Activated naive CD4-positive, alpha-beta T cell treated with anti-CD3 and anti-CD28 coated beads for 36 hours (primary cell): ENCODE results near the gene CTXND2. TPM values are rescaled to one million over a fixed set of nuclear protein-coding genes. Genes with fewer than 3 reads are reported as not detected.
"Not testable (repeated sequence)": the region's sequence is repeated elsewhere in the genome, so short reads cannot be mapped to it uniquely, and the experiment has no call there.

Source experiments
- CTCF ChIA-PET: fragments of 350-600 bp; sonication (Branson Sonifier 250); formaldehyde crosslinking; loops from one replicate; lab custom pipeline; 2021; ENCODE audit warnings: antibody characterized with exemption; lab: Charles Lee
- DNase-seq: peaks from one replicate; pipeline ENCODE4 v3.0.0-alpha.2; 2020
- H3K27ac Mint-ChIP-seq: one replicate; pipeline ENCODE4 v1.8.0; 2021; ENCODE audit warnings: mild to moderate bottlenecking, mixed read lengths
- H3K27me3 Mint-ChIP-seq: one replicate; pipeline ENCODE4 v1.8.0; 2021; ENCODE audit warnings: low read depth, mixed read lengths
- H3K36me3 Mint-ChIP-seq: one replicate; pipeline ENCODE4 v1.8.0; 2021; ENCODE audit warnings: low read depth, mixed read lengths
- H3K4me1 Mint-ChIP-seq: one replicate; pipeline ENCODE4 v1.8.0; 2021; ENCODE audit warnings: low read depth, mixed read lengths
- H3K4me3 Mint-ChIP-seq: one replicate; pipeline ENCODE4 v1.8.0; 2021; ENCODE audit warnings: mild to moderate bottlenecking, moderate library complexity, mixed read lengths
- H3K9me3 Mint-ChIP-seq: one replicate; pipeline ENCODE4 v1.8.0; 2021; ENCODE audit warnings: mixed read lengths
- intact Hi-C: fragments of 100-400 bp; cut with micrococcal nuclease; formaldehyde crosslinking; loops from one replicate; pipeline ENCODE4 v1.15.1; 2023
- total RNA-seq, 2 experiments: library from RNA; stranded (reverse); gene quantifications; one replicate each; pipeline ENCODE4 v1.2.3, GENCODE V29; 2021

Gene CTXND2
- total RNA-seq, 2 experiments from 2014 or later, result not detected

DNA sequence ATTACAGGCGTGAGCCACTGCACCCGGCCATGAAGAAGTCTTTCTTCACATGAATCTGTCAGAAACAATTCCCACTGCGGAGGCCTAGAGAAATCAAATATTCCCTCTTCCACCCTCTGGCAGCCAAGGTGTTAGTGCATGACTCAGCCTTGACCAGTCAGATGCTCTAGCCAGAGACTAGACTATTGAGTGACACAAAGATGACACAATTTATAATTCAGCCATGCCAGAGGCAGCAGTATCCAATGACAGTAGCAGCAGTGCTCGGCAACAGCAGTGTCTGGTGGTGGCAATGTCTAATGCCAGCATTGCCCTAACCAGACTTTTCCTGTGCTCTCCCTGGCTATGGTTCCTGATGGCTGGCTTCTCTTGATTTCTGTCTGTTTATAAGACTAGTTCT is 8.7 kb downstream of the CTXND2 start:
- peaks cover 9% of the 10 kb centered on the region for H3K4me1 Mint-ChIP-seq
- H3K9me3 Mint-ChIP-seq, result no peaks in the 10 kb centered on the region
- H3K27ac Mint-ChIP-seq, result no peak overlapping the region
- H3K27me3 Mint-ChIP-seq, result no peaks in the 10 kb centered on the region
- no peak for DNase-seq
- no peaks in the 10 kb centered on the region for H3K36me3 Mint-ChIP-seq
- H3K4me3 Mint-ChIP-seq, result no peak overlapping the region
- CTCF ChIA-PET, result no interaction called here
- intact Hi-C loops, result no loop called here

DNA sequence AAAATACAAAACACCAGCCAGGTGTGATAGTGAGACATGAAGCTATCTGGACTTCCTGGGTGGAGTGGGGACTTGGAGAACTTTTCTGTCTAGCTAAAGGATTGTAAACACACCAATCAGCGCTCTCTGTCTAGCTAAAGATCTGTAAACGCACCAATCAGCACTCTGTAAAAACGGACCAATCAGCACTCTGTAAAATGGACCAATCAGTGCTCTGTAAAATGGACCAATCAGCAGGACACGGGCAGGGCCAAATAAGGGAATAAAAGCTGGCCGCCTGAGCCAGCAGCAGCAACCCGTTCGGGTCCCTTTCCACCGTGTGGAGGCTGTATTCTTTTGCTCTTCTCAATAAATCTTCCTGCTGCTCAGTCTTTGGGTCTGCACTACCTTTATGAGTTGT is 12.9 kb downstream of the CTXND2 start:
- H3K9me3 Mint-ChIP-seq, intact Hi-C loops, H3K4me1 Mint-ChIP-seq, DNase-seq, CTCF ChIA-PET, H3K4me3 Mint-ChIP-seq, H3K27me3 Mint-ChIP-seq, H3K27ac Mint-ChIP-seq, H3K36me3 Mint-ChIP-seq: not testable (repeated sequence)

DNA sequence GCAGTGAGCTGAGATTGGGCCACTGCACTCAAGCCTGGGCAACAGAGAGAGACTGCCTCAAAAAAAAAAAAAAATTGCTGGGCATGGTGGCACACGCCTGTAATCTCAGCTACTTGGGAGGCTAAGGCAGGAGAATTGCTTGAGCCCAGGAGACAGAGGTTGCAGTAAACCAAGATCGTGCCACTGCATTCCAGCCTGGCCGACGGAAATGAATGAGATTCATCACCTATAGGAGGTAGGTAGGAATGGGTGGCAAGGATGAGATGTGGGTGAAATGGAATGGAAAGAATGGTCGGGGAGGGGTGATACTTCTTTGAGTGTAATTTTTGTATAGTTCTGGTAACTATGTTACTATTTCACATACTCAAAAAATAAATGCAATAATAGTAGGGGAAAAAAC is 15.4 kb downstream of the CTXND2 start:
- no peaks in the 10 kb centered on the region for H3K27me3 Mint-ChIP-seq
- CTCF ChIA-PET, result no interaction called here
- intact Hi-C loops, result no loop called here
- no peak overlapping the region for H3K4me3 Mint-ChIP-seq
- H3K36me3 Mint-ChIP-seq, result no peaks in the 10 kb centered on the region
- peaks cover 3% of the 10 kb centered on the region for H3K4me1 Mint-ChIP-seq
- no peaks in the 10 kb centered on the region for H3K9me3 Mint-ChIP-seq
- no peak for DNase-seq
- H3K27ac Mint-ChIP-seq, result no peak overlapping the region

DNA sequence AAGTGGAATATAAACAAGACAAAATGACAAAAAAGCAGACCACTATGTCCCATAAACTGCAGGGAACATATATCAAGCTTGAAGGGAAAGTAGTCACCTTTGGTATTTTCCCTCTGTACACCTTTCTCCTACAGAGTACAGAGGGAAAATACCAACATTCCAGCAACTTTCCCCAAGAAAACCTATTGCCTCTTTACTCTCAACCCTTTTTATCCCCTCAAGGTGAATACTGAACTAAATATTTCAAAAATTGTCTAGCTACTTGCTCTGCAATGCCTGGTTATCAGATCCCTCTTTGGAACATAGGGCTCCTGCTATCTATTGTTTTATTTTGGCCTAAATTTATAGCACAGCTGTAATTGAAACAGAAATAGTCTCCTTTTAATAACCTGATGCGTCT is 15.8 kb downstream of the CTXND2 start:
- Mint-ChIP-seq H3K36me3 (no peaks in the 10 kb centered on the region), H3K4me1 (peaks cover 4% of the 10 kb centered on the region), H3K9me3 (no peaks in the 10 kb centered on the region), H3K27me3 (no peaks in the 10 kb centered on the region), H3K27ac (no peak overlapping the region), H3K4me3 (no peak overlapping the region)
- DNase-seq, result no peak
- intact Hi-C loops, result no loop called here
- CTCF ChIA-PET, result interaction anchor here (0.6 kb wide), 1 partner anchor 19 kb away, joined by 7 read pairs; no protein-coding TSS in a partner anchor

DNA sequence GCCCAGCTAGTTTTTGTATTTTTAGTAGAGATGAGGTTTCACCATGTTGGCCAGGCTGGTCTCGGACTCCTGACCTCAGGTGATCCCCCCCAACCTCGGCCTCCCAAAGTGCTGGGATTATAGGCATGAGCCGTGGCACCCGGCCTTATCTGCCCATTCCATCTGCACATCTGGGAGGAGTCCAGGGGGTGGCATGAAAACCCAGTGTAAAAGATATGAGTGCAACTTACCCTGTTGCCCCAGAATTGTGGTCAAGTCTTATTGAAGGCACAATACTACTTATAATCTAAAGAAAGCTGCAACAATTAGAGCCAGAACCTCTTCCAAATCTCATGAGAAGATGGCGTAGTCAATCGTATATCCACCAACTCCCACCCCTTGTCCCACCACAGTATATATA is 18.4 kb downstream of the CTXND2 start:
- no peak overlapping the region for H3K4me3 Mint-ChIP-seq
- H3K9me3 Mint-ChIP-seq, result peaks cover 1% of the 10 kb centered on the region
- H3K4me1 Mint-ChIP-seq, result peaks cover 4% of the 10 kb centered on the region
- CTCF ChIA-PET, result no interaction called here
- no peaks in the 10 kb centered on the region for H3K27me3 Mint-ChIP-seq
- intact Hi-C loops, result no loop called here
- no peak for DNase-seq
- H3K36me3 Mint-ChIP-seq, result no peaks in the 10 kb centered on the region
- H3K27ac Mint-ChIP-seq, result no peak overlapping the region

DNA sequence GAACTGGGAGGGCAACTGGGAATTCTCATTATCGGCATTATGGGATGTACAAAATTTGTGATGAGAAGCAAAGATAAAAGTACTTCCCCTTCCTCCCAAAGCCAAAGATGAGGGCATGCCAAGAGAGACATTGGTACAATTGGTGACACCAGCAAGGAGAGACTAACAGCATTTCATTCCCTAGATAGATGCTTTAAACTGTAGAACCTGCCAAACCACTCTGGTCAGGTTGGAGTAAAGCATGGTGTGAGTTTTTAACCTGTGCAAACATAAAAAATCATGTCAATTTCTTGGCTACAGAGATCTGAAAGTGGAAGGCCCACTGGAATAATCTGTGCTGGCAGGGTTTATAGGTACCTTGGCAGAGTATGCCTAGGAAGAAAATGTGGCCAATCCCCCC is 19.4 kb downstream of the CTXND2 start:
- no peak overlapping the region for H3K4me3 Mint-ChIP-seq
- no peaks in the 10 kb centered on the region for H3K27me3 Mint-ChIP-seq
- peaks cover 1% of the 10 kb centered on the region for H3K9me3 Mint-ChIP-seq
- intact Hi-C loops, result no loop called here
- no peak overlapping the region for H3K27ac Mint-ChIP-seq
- H3K36me3 Mint-ChIP-seq, result no peaks in the 10 kb centered on the region
- peaks cover 4% of the 10 kb centered on the region for H3K4me1 Mint-ChIP-seq
- CTCF ChIA-PET, result interaction anchor here (0.9 to 1.1 kb wide), 2 partner anchors 15 to 16 kb away, joined by 3 read pairs; no protein-coding TSS in a partner anchor
- no peak for DNase-seq

DNA sequence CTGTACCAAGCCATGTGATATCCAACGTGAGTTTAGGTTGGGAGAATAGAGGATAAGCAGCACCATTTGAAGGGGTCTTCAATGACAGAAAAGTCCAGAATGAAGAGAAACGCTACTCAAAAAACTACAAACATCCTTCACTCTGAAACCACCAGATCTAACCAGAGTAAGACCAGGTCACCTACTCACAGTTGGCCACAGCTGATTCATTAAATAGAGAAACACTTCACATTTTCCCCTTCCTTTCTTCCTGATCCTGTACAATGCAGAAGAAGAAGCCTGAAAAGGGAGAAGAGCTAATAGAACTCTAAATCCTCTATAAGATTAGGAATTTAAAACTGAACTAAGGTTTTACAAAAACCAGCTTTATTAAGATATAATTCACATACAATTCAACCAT is 19.9 kb downstream of the CTXND2 start:
- Mint-ChIP-seq H3K27ac (no peak overlapping the region), H3K27me3 (no peaks in the 10 kb centered on the region), H3K4me3 (no peak overlapping the region), H3K9me3 (peaks cover 1% of the 10 kb centered on the region), H3K4me1 (peaks cover 4% of the 10 kb centered on the region), H3K36me3 (no peaks in the 10 kb centered on the region)
- intact Hi-C loops, result no loop called here
- no peak for DNase-seq
- CTCF ChIA-PET, result interaction anchor here (0.9 to 1.1 kb wide), 2 partner anchors 16 kb away, joined by 3 read pairs; no protein-coding TSS in a partner anchor

DNA sequence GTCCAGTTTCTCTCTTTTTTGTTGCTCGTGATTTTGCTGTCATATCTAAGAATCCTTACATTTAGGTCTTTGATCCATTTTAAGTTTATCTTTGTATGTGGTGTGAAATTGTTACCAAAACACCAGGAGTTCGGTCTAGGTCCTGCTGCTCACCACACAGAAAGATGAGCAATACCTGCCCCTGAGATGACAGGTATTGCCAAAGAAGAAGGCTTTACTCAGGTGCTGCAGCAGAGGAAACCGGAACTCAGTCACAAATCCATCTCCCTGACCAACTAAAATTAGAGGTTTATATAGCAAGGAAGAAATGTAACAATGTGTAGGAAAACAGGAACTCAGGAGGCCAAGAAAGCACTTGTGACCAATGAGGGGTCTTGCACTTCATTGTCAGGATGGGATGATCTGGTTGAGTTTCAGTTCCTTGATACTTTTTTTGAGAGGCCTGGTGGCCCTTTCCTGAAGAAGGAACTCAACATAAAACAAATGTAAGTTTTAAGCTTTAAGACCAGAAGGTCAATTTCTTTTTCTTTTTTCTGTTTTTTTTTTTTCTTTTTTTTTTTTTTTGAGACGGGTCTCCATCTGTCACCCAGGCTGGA is 22.7 kb downstream of the CTXND2 start:
- DNase-seq, result no peak
- H3K4me1 Mint-ChIP-seq, result peaks cover 4% of the 10 kb centered on the region
- H3K27me3 Mint-ChIP-seq, result no peaks in the 10 kb centered on the region
- CTCF ChIA-PET, result interaction anchor here (1.0 kb wide), 1 partner anchor 12 kb away, joined by 3 read pairs; no protein-coding TSS in a partner anchor
- peaks cover 1% of the 10 kb centered on the region for H3K9me3 Mint-ChIP-seq
- H3K4me3 Mint-ChIP-seq, result no peak overlapping the region
- no peaks in the 10 kb centered on the region for H3K36me3 Mint-ChIP-seq
- no peak overlapping the region for H3K27ac Mint-ChIP-seq
- intact Hi-C loops, result no loop called here

DNA sequence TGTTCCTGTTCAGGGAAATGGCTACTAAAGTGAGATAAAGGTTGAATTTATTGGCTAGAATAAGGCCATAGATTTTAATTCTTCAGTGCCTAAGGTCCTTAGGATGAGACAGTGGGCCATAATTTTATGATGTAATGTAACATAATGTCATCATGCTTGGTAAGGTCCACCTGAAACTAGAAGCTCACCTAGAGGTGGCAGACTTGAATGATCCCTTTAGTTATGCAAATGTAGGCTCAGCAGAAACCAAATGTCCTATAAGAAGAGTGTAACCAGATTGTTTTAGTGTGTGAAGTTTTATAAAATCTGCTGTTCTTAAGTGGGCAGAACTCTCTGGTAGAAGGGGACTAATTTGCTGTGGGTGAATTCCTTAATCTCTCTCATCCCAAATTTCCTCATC is 25.7 kb downstream of the CTXND2 start:
- Mint-ChIP-seq H3K36me3 (no peaks in the 10 kb centered on the region), H3K4me3 (no peak overlapping the region), H3K27me3 (no peaks in the 10 kb centered on the region), H3K4me1 (no peaks in the 10 kb centered on the region), H3K27ac (no peak overlapping the region), H3K9me3 (peaks cover 1% of the 10 kb centered on the region)
- CTCF ChIA-PET, result no interaction called here
- intact Hi-C loops, result no loop called here
- no peak for DNase-seq

DNA sequence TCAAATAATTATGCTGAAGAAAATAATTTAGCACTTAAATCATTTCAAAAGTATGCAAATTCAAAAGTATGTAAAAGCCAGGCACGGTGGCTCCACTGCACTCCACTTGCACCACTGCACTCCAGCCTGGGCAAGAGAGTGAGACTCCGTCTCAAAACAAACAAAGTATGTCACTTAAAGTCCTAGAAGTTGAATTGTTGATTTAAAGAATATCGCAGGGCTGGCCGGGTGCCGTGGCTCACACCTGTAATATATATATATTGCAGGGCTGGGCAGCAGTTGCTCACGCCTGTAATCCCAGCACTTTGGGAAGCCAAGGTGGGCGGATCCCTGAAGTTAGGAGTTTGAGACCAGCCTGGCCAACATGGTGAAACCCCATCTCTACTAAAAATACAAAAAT is 30.5 kb downstream of the CTXND2 start:
- CTCF ChIA-PET, result no interaction called here
- Mint-ChIP-seq H3K4me1 (peaks cover 5% of the 10 kb centered on the region), H3K9me3 (no peaks in the 10 kb centered on the region), H3K27me3 (no peaks in the 10 kb centered on the region), H3K36me3 (no peaks in the 10 kb centered on the region), H3K27ac (no peak overlapping the region), H3K4me3 (no peak overlapping the region)
- DNase-seq, result no peak
- intact Hi-C loops, result no loop called here

DNA sequence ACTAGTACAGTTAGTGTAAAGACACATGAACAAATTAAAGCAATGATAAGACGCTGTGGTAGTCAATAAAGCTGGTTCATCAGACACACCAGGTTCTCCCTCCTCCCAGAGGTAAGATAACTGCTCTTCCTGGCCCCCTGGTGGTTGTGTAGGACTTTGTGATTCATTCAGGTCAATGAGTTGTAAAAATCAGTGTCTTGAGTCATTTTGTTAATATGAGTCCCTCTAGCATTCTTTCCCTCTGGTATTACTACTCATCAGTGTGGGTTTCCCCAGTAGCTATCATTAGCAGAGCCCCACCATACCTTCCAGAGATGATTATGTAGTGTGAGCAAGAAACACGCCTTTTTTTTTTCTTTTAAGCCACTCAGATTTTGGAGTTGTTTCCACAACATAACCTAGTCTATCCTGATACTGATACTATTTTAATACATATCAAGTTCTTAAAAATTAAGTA is 35.6 kb downstream of the CTXND2 start:
- peak overlapping the region; percentile 61 for H3K27ac Mint-ChIP-seq
- H3K4me1 Mint-ChIP-seq, result peaks cover 18% of the 10 kb centered on the region
- H3K27me3 Mint-ChIP-seq, result no peaks in the 10 kb centered on the region
- no peaks in the 10 kb centered on the region for H3K9me3 Mint-ChIP-seq
- peaks cover 4% of the 10 kb centered on the region for H3K36me3 Mint-ChIP-seq
- no peak overlapping the region for H3K4me3 Mint-ChIP-seq
- CTCF ChIA-PET, result interaction anchor here (0.5 to 1.8 kb wide), 31 partner anchors 11 to 707 kb away, joined by 3 to 7 read pairs (median 3); partner anchors contain the start of genes CTXND2 and GOLPH3L
- intact Hi-C loops, result loop anchor here (1.0 to 2.0 kb wide), 11 partner anchors 32 to 389 kb away; partner anchors contain the start of genes ARNT, CTSS, ENSA and GOLPH3L
- peak; percentile 95 for DNase-seq

DNA sequence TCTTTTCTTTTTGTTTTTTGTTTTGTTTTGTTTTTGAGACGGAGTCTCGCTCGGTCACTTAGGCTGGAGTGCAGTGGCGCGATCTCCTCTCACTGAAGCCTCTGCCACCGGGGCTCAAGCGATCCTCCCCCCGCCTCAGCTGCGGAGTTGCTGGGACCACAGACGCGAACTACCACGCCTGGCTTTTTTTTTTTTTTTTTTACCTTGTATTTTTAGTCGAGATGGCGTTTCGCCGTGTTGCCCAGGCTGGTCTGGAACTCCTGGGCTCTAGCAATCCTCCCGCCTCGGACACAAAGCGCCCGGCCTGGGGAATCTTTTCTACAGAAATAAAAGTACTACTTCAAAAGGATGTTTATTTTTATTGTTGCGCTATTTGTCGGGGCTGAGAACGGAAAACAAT is 38.1 kb downstream of the CTXND2 start:
- Mint-ChIP-seq H3K9me3 (no peaks in the 10 kb centered on the region), H3K27me3 (no peaks in the 10 kb centered on the region), H3K27ac (no peak overlapping the region), H3K4me3 (peak overlapping the region; percentile 96), H3K4me1 (peaks cover 25% of the 10 kb centered on the region), H3K36me3 (peaks cover 24% of the 10 kb centered on the region)
- CTCF ChIA-PET, result no interaction called here
- intact Hi-C loops, result loop anchor here (5.0 kb wide), 1 partner anchor 132 kb away; the partner anchor contains the start of gene CDC42SE1
- DNase-seq, result no peak
